C4-2B (cell line): ENCODE data around the gene NAGPA.
"Not testable (repeated sequence)": the region's sequence is repeated elsewhere in the genome, so short reads cannot be mapped to it uniquely, and the experiment has no call there.

Experiments
- H3K27ac ChIP-seq: fragments of 450-650 bp; 2 replicates; pipeline ENCODE4 v1.5.1; 2017
- ZFX ChIP-seq: fragments of 450-650 bp; IDR thresholded peaks from 2 replicates; pipeline ENCODE4 v1.6.1; 2017
- TF ChIP-seq, protein P1 (sequence below): fragments of 450-650 bp; conservative IDR thresholded peaks from 2 replicates; pipeline ENCODE4 v1.5.1; 2017; ENCODE audit warnings: mild to moderate bottlenecking

Gene NAGPA, protein sequence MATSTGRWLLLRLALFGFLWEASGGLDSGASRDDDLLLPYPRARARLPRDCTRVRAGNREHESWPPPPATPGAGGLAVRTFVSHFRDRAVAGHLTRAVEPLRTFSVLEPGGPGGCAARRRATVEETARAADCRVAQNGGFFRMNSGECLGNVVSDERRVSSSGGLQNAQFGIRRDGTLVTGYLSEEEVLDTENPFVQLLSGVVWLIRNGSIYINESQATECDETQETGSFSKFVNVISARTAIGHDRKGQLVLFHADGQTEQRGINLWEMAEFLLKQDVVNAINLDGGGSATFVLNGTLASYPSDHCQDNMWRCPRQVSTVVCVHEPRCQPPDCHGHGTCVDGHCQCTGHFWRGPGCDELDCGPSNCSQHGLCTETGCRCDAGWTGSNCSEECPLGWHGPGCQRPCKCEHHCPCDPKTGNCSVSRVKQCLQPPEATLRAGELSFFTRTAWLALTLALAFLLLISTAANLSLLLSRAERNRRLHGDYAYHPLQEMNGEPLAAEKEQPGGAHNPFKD

DNA sequence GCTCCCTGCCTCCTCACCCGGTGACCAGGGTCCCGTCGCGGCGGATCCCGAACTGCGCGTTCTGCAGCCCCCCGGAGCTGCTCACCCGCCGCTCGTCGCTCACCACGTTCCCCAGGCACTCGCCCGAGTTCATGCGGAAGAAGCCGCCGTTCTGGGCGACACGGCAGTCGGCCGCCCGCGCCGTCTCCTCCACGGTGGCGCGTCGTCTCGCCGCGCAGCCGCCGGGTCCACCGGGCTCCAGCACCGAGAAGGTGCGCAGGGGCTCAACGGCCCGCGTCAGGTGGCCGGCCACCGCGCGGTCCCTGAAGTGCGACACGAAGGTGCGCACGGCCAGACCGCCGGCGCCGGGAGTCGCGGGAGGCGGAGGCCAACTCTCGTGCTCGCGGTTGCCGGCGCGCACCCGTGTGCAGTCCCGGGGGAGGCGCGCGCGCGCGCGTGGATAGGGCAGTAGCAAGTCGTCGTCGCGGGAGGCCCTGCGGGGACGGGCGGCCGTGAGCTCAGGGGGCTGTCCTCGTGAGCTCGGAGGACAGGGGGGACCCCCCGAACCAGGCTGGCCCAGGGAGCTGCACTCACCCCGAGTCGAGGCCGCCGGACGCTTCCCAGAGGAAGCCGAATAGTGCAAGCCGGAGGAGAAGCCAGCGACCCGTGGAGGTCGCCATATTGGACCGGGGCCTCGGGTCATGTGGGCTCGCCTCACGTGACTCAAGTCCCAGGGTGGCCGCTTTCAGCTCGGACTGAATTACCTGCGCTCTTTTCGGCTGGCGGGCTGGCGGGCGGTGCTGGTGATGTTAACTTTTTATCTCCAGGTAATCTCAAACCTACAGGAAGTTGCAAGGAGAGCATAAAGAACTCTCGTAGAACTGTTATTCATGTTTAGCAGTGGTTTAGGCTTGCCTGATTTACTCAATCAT lies at the start of gene NAGPA:
TSS of gene NAGPA (minus strand) at position 680 of the 911 bp plus-strand sequence. CDS start at position 659, 21 bp downstream.
- TF ChIP-seq ZFX = peak; percentile 67; the same call in 1 of the 2 replicates
- TF ChIP-seq, protein P1, sequence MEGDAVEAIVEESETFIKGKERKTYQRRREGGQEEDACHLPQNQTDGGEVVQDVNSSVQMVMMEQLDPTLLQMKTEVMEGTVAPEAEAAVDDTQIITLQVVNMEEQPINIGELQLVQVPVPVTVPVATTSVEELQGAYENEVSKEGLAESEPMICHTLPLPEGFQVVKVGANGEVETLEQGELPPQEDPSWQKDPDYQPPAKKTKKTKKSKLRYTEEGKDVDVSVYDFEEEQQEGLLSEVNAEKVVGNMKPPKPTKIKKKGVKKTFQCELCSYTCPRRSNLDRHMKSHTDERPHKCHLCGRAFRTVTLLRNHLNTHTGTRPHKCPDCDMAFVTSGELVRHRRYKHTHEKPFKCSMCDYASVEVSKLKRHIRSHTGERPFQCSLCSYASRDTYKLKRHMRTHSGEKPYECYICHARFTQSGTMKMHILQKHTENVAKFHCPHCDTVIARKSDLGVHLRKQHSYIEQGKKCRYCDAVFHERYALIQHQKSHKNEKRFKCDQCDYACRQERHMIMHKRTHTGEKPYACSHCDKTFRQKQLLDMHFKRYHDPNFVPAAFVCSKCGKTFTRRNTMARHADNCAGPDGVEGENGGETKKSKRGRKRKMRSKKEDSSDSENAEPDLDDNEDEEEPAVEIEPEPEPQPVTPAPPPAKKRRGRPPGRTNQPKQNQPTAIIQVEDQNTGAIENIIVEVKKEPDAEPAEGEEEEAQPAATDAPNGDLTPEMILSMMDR = no peak
- H3K27ac ChIP-seq = peak within 1 kb of the TSS; percentile 68

DNA sequence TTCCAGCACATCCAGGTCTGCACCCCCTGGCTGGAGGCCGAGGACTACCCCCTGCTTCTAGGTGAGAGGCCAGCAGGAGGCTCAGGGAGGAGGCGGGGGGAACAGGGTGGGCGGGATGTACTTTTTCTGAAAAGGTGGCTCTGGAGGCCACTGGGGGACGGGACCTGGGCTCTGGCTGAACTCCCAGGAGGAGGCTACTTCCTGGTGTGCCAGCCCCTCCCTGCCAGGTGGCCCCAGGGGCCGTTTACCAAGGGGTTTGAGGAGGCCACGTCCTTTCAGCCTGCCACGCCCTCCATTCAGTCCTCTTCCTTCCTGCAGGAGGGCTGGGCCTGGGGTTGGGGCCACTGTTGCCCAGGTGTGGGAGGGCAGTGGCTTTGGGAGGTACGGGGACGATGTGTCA lies 47.3 kb upstream of the NAGPA start:
- not testable (repeated sequence) for H3K27ac ChIP-seq

DNA sequence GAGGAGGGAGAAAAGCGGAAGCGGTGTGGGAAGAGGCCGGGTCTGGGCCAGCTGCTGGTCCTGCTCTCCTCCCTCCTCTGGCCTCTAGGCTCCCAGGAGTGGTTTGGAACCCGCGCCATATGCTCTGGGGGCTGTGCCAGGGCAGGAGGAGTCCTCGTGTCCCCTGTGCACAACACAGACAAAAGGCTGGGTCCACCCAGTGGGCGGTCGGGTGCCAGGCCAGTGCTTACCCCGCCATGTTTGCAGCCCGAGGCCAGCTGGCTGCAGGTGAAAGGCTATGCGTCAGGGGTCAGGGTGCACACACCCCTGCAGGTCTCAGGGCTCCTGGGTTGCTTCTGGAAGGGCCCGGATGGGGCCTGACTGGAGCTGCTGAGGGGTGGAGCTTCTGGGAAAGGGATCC lies 46.7 kb upstream of the NAGPA start:
- H3K27ac ChIP-seq = not testable (repeated sequence)

DNA sequence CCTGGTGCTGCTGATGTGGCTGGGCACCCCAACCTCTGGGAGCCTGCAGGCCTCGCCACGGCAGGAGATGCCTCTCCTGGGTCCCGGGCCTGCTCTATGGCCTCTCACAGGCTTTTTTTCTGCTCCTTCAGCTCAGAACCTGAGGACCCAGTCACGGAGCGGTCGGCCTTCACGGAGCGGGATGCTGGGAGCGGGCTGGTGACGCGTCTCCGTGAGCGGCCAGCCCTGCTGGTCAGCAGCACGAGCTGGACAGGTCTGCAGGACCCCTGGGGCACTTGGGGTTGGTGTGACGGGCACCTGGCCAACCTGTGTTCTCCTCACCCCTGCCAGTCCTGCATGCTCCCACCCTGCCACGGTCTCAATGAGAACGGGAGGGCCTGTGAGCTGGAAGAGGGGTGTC lies 44.9 kb upstream of the NAGPA start:
- no peak overlapping the region for H3K27ac ChIP-seq
- TF ChIP-seq, protein P1 = no peak
- no peak for TF ChIP-seq ZFX

DNA sequence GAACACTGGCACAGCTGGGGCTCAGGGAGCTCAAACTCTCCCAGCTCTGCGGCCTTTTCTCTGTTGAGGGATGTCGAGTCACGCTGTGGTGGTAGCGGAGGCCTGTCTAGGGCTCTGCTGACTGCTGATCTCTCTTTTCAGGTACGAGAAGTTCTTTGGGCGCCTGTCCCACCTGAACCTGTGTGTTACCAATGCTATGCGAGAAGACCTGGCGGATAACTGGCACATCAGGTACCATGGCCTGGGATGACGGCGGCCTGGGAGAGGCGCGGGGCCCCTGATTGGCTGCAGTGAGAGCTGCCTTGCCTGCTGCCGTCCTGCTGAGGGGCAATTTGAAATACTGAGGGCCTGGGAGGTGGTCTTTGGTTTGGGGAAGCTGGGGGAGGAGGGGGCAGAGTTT lies 43.6 kb upstream of the NAGPA start:
- H3K27ac ChIP-seq = no peak overlapping the region
- TF ChIP-seq, protein P1 = no peak
- TF ChIP-seq ZFX = no peak

DNA sequence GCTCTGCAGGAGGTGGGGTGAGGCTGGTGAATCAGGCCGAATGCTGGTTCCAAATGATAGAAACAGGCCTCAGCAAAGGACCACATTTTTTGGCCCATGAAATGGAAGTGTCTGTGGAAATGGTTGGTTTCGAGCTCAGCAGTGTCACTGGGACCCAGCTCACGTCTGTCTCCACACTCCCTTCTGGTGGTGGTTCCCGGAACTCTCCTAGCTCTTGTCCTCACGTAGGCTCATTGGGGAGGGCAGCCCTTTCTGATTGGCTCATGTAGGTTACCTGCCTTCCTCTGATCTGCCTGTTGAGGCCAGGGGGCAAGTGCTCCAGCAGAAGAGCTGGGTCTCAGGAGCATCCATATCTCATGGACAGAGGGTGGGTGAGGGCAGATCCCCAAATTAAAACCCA lies 41.9 kb upstream of the NAGPA start:
- no peak for TF ChIP-seq ZFX
- TF ChIP-seq, protein P1 = no peak
- H3K27ac ChIP-seq = no peak overlapping the region

DNA sequence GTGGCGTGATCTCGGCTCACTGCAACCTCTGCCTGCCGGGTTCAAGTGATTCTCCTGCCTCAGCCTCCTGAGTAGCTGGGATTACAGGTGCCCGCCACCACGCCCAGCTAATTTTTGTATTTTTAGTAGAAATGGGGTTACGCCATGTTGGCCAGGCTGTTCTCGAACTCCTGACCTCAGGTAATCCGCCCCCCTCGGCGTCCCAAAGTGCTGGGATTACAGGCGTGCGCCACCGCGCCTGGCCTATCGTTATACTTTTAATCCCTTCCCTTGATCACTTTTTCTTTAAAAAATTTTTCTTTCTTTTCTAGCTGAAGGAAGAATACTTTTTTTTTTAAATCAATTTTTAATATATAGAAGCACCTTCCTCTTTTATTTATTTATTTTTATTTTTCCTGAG lies 40.0 kb upstream of the NAGPA start:
- H3K27ac ChIP-seq = not testable (repeated sequence)

DNA sequence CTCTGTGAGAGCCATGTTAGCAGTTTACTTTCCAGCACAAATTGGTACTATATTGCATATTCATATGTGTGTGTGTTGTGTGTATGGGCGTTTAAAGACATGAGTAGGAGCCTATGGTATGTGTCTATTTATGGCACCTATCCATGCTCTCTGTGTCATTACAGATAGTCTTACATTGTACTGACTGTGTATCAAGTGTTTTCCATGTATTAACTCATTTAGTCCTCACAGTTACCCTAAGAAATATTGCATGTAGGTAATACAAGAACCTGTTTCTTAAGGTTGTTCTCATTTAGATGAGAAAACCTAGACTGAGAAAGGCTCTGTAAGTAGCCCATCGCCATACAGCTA lies 39.5 kb upstream of the NAGPA start:
- no peak for TF ChIP-seq ZFX
- TF ChIP-seq, protein P1 = no peak
- H3K27ac ChIP-seq = no peak overlapping the region
